Measurements from ENCODE around the gene PLD3.

DNA sequence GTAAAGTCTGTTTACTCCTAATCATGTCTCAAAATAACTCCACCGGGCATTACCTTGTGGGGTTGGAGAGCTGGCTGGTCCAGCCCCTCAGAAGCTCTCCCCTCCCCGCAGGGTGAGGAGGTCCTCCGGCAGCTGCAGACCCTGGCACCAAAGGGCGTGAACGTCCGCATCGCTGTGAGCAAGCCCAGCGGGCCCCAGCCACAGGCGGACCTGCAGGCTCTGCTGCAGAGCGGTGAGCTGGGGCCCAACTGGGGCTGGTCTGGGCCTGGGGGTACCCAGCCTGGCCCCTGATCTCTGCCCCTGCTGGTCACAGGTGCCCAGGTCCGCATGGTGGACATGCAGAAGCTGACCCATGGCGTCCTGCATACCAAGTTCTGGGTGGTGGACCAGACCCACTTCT is 21.3 kb downstream of the PLD3 start:
- TF ChIP-seq POLR2A (IDR thresholded peaks at IDR 0.05) (no peak), CTCF (IDR thresholded peaks at IDR 0.05) (no peak)
